Brain microvascular endothelial cell (primary cell): ENCODE measurements around the gene RHOF.
A peak's percentile ranks its signal among the peaks of the same experiment; 100 is the strongest.

Source experiments
- DNase-seq: peaks from one replicate; pipeline ENCODE4 v3.0.0-alpha.2; 2020
- H3K27ac ChIP-seq: fragments of 250-450 bp; sonication (Bioruptor Pico); 2 replicates; pipeline ENCODE4 v1.5.1; 2020; ENCODE audit warnings: mild to moderate bottlenecking, moderate library complexity
- H3K27me3 ChIP-seq: fragments of 250-450 bp; sonication (Bioruptor Pico); replicated peaks from 2 replicates; pipeline ENCODE4 v1.5.1; 2020; ENCODE audit warnings: mild to moderate bottlenecking
- H3K36me3 ChIP-seq: fragments of 250-450 bp; sonication (Bioruptor Pico); replicated peaks from 2 replicates; pipeline ENCODE4 v1.5.1; 2020; ENCODE audit warnings: mild to moderate bottlenecking
- H3K4me3 ChIP-seq: 2 replicates; pipeline ENCODE4 v1.5.1; 2011; ENCODE audit warnings: low read depth, mild to moderate bottlenecking, control low read depth, low read length, moderate library complexity
- in situ Hi-C: cut with HindIII; loops from 2 replicates; pipeline ENCODE4 v1.10.0; 2017; ENCODE audit warnings: low sequenced_read_pairs, low pct_ligation_motif_present
- TF ChIP-seq, protein P1 (sequence below): IDR thresholded peaks from 2 replicates; pipeline ENCODE4 v1.5.1; 2011; ENCODE audit warnings: low read depth, mild to moderate bottlenecking, moderate library complexity, low read length, control low read depth, inconsistent platforms; ENCODE audit errors: missing control alignments

RHOF gene

DNA sequence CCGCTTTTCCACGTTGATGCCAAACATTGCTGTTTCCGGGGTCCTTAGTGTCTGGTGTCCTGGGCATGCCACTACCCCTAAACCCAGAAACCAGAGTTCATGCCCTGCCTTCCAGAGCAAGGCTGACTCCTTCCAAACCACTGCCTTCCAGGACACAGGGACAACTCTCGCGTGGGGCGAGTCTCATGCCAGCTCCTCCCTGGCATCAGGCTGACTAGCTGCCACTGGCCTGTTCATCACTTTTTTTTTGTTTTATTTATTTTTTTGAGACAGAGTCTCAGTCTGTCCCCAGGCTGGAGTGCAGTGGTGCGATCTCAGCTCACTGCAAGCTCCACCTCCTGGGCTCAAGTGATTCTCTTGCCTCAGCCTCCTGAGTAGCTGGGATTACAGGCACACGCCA lies 15.1 kb upstream of the RHOF start:
- H3K27me3 ChIP-seq: no peaks in the 10 kb centered on the region
- TF ChIP-seq, protein P1, sequence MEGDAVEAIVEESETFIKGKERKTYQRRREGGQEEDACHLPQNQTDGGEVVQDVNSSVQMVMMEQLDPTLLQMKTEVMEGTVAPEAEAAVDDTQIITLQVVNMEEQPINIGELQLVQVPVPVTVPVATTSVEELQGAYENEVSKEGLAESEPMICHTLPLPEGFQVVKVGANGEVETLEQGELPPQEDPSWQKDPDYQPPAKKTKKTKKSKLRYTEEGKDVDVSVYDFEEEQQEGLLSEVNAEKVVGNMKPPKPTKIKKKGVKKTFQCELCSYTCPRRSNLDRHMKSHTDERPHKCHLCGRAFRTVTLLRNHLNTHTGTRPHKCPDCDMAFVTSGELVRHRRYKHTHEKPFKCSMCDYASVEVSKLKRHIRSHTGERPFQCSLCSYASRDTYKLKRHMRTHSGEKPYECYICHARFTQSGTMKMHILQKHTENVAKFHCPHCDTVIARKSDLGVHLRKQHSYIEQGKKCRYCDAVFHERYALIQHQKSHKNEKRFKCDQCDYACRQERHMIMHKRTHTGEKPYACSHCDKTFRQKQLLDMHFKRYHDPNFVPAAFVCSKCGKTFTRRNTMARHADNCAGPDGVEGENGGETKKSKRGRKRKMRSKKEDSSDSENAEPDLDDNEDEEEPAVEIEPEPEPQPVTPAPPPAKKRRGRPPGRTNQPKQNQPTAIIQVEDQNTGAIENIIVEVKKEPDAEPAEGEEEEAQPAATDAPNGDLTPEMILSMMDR: no peak
- peaks cover 46% of the 10 kb centered on the region for H3K36me3 ChIP-seq
- in situ Hi-C loops: no loop called here
- DNase-seq: no peak
- H3K27ac ChIP-seq: no peak overlapping the region
- H3K4me3 ChIP-seq: no peak overlapping the region

DNA sequence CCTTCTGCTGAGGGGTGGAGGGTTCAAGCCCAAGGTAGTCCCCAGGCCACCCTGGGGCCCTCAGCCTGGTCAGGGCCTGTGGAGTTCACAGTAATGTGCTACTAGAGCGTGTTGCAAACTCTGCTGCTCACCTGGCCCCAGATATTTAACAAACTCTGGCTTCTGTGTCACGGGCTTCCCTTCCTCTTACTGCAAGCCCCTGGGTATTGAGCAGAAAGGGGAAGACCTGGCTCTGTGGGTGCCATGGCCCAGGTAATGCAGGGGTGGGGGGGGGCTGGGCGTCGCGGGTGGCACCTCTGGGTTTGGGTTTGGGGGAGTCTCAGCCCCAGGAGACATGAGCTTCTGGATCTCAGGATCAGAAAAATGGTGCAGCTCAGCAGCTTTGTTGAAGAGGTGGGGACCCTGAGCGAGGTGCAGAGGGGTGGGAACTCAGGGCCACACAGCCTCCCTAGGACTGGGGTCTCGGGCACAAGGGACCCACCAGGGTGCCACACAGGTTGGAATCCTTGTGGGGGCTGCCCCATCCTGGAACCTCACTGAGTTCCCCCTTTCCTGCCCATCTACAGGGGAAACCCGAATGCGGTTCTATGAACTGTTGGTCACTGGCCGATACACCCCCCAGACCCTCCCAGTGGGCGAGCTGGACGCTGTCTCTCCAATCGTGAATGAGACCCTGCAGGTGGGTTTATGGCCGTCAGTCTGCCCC lies 14.3 kb upstream of the RHOF start:
- TF ChIP-seq, protein P1: no peak
- in situ Hi-C loops: no loop called here
- Histone ChIP-seq H3K27ac (no peak overlapping the region), H3K27me3 (no peaks in the 10 kb centered on the region), H3K4me3 (no peak overlapping the region), H3K36me3 (peaks cover 39% of the 10 kb centered on the region)
- no peak for DNase-seq

- peak overlapping the region; percentile 14 for H3K27ac ChIP-seq
- H3K27me3 ChIP-seq: no peaks in the 10 kb centered on the region
- peaks cover 39% of the 10 kb centered on the region for H3K36me3 ChIP-seq
- in situ Hi-C loops: no loop called here
- peak overlapping the region; percentile 68 for H3K4me3 ChIP-seq
- DNase-seq: no peak
- TF ChIP-seq, protein P1: no peak
Observed at GRCh38 chr12:121806546-121807423, 13.3 kb upstream of the RHOF start.

- in situ Hi-C loops: no loop called here
- DNase-seq: no peak
- TF ChIP-seq, protein P1: no peak
- peak overlapping the region; percentile 68 for H3K4me3 ChIP-seq
- H3K27ac ChIP-seq: peak overlapping the region; percentile 14
- no peaks in the 10 kb centered on the region for H3K27me3 ChIP-seq
- peaks cover 32% of the 10 kb centered on the region for H3K36me3 ChIP-seq
Observed at GRCh38 chr12:121806009-121806545, 12.6 kb upstream of the RHOF start.

- in situ Hi-C loops: no loop called here
- TF ChIP-seq, protein P1: no peak
- Histone ChIP-seq H3K36me3 (peaks cover 25% of the 10 kb centered on the region), H3K4me3 (peak overlapping the region; percentile 68), H3K27ac (no peak overlapping the region), H3K27me3 (no peaks in the 10 kb centered on the region)
- DNase-seq: no peak
Observed at GRCh38 chr12:121805171-121806008, 11.9 kb upstream of the RHOF start.
